HFF-Myc (cell line): Measurements from ENCODE around the gene MME.

Source experiments
- DNase-seq: peaks from one replicate; pipeline ENCODE4 v3.0.0-alpha.2; 2011; ENCODE audit warnings: low read depth; ENCODE audit errors: extremely low read depth
- H3K4me3 ChIP-seq: replicated peaks from 2 replicates; pipeline ENCODE4 v1.5.1; 2011; ENCODE audit warnings: low read depth, mild to moderate bottlenecking, control low read depth, low read length
- TF ChIP-seq, protein P1 (sequence below): IDR thresholded peaks from 2 replicates; pipeline ENCODE4 v1.5.1; 2012; ENCODE audit warnings: mild to moderate bottlenecking, low read depth, low read length, control low read depth; ENCODE audit errors: missing control alignments

MME gene

GRCh38 chr3:155233213-155233612 lies 153.1 kb downstream of the MME start:
- H3K4me3 ChIP-seq: no peak overlapping the region
- TF ChIP-seq, protein P1, sequence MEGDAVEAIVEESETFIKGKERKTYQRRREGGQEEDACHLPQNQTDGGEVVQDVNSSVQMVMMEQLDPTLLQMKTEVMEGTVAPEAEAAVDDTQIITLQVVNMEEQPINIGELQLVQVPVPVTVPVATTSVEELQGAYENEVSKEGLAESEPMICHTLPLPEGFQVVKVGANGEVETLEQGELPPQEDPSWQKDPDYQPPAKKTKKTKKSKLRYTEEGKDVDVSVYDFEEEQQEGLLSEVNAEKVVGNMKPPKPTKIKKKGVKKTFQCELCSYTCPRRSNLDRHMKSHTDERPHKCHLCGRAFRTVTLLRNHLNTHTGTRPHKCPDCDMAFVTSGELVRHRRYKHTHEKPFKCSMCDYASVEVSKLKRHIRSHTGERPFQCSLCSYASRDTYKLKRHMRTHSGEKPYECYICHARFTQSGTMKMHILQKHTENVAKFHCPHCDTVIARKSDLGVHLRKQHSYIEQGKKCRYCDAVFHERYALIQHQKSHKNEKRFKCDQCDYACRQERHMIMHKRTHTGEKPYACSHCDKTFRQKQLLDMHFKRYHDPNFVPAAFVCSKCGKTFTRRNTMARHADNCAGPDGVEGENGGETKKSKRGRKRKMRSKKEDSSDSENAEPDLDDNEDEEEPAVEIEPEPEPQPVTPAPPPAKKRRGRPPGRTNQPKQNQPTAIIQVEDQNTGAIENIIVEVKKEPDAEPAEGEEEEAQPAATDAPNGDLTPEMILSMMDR: no peak
- DNase-seq: no peak
